Uterus (tissue), 4 donors: ENCODE measurements around the gene PDGFD. TPM values are rescaled to one million over a fixed set of nuclear protein-coding genes. Genes with fewer than 3 reads are reported as not detected.

Experiments used
- DNase-seq, 2 donors: peaks; one replicate each; pipeline ENCODE4 v3.0.0-alpha.2; 2019 to 2020
- H3K27ac ChIP-seq, 2 donors: fragments of 200-600 bp; sonication (generic); 1 replicate in 1 of 2; 2 replicates in 1 of 2; pipeline ENCODE4 v1.5.1; 2016 to 2018
- H3K27me3 ChIP-seq, 2 donors: fragments of 200-600 bp; sonication (generic); one replicate each; pipeline ENCODE4 v1.5.1; 2018 to 2019; ENCODE audit warnings: control low read depth in 1 of 2
- H3K36me3 ChIP-seq, 2 donors: fragments of 200-600 bp; sonication (generic); one replicate each; pipeline ENCODE4 v1.5.1; 2019; ENCODE audit warnings: control low read depth in 1 of 2
- H3K4me1 ChIP-seq, 2 donors: fragments of 200-600 bp; sonication (generic); one replicate each; pipeline ENCODE4 v1.5.1; 2018 to 2019; ENCODE audit warnings: control low read depth in 1 of 2
- H3K4me3 ChIP-seq, 2 donors: fragments of 200-600 bp; sonication (generic); 1 replicate in 1 of 2; 2 replicates in 1 of 2; pipeline ENCODE4 v1.5.1; 2018 to 2019; ENCODE audit warnings: mild to moderate bottlenecking in 1 of 2
- H3K9me3 ChIP-seq, 2 donors: fragments of 200-600 bp; sonication (generic); one replicate each; pipeline ENCODE4 v1.5.1; 2019; ENCODE audit warnings: control low read depth in 1 of 2
- CTCF ChIP-seq, 4 experiments: fragments of 200-600 bp in 2 of 4; fragments of 450-650 bp in 2 of 4; sonication (generic) in 2 of 4; IDR thresholded peaks; one replicate each; pipeline ENCODE4 v1.5.1; 2016 to 2019; ENCODE audit warnings: antibody characterized with exemption in 4 of 4, mild to moderate bottlenecking in 2 of 4, moderate library complexity in 1 of 4
- POLR2A ChIP-seq, 2 donors: fragments of 450-650 bp; IDR thresholded peaks; one replicate each; pipeline ENCODE4 v1.6.1; 2016; ENCODE audit warnings: antibody characterized with exemption in 2 of 2, mild to moderate bottlenecking in 1 of 2, moderate library complexity in 1 of 2
- intact Hi-C: fragments of 100-400 bp; cut with DNase I; formaldehyde crosslinking; loops from one replicate; pipeline ENCODE4 v1.15.1; 2023; ENCODE audit warnings: low total_unique reads
- total RNA-seq, 4 donors: library from RNA; depleted of rRNA in 3 of 4; stranded (reverse); fragments of >200 nt in 3 of 4; gene quantifications; one replicate each; pipeline versions ENCODE4 v1.1.0 to v1.2.4, GENCODE V29; 2014 to 2023
- donor health status: DM: yes; HTN: yes; CAD: no.

Gene PDGFD
- total RNA-seq, 4 donors from 2014 or later = 2.8 to 57.9 (median 23.9) TPM

- Histone ChIP-seq H3K27ac (no peak overlapping the region), H3K9me3 (no peaks in the 10 kb centered on the region), H3K4me1 (no peaks in the 10 kb centered on the region), H3K36me3 (no peaks in the 10 kb centered on the region), H3K27me3 (no peaks in the 10 kb centered on the region), H3K4me3 (no peak overlapping the region)
- no peak for DNase-seq
- intact Hi-C loops = no loop called here
- TF ChIP-seq CTCF (IDR thresholded peaks at IDR 0.05) (no peak), POLR2A (IDR thresholded peaks at IDR 0.05) (no peak)
These were observed 215.7 kb downstream of the PDGFD start for GRCh38 chr11:103948187-103948763.

- DNase-seq = no peak
- Histone ChIP-seq H3K9me3 (no peaks in the 10 kb centered on the region), H3K27me3 (no peaks in the 10 kb centered on the region), H3K36me3 (no peaks in the 10 kb centered on the region), H3K4me3 (no peak overlapping the region), H3K4me1 (no peaks in the 10 kb centered on the region), H3K27ac (no peak overlapping the region)
- no peak for TF ChIP-seq POLR2A (IDR thresholded peaks at IDR 0.05)
- intact Hi-C loops = no loop called here
These were observed 216.4 kb downstream of the PDGFD start for GRCh38 chr11:103947546-103947919.

GRCh38 chr11:103946793-103947545 lies 217.0 kb downstream of the PDGFD start:
- no peaks in the 10 kb centered on the region for H3K9me3 ChIP-seq
- no peak overlapping the region for H3K4me3 ChIP-seq
- H3K27me3 ChIP-seq = no peaks in the 10 kb centered on the region
- no peaks in the 10 kb centered on the region for H3K36me3 ChIP-seq
- TF ChIP-seq POLR2A (IDR thresholded peaks at IDR 0.05) (no peak), CTCF (IDR thresholded peaks at IDR 0.05) (no peak)
- H3K27ac ChIP-seq = no peak overlapping the region
- no peak for DNase-seq
- intact Hi-C loops = no loop called here
- H3K4me1 ChIP-seq = no peaks in the 10 kb centered on the region

GRCh38 chr11:103944251-103944940 lies 219.6 kb downstream of the PDGFD start:
- Histone ChIP-seq H3K36me3 (no peaks in the 10 kb centered on the region), H3K27ac (no peak overlapping the region), H3K9me3 (no peaks in the 10 kb centered on the region), H3K4me1 (no peaks in the 10 kb centered on the region), H3K27me3 (no peaks in the 10 kb centered on the region), H3K4me3 (no peak overlapping the region)
- DNase-seq = no peak
- intact Hi-C loops = no loop called here
- TF ChIP-seq POLR2A (IDR thresholded peaks at IDR 0.05) = no peak
- TF ChIP-seq CTCF (IDR thresholded peaks at IDR 0.05) = no peak

GRCh38 chr11:103942646-103943045 lies 221.3 kb downstream of the PDGFD start:
- Histone ChIP-seq H3K36me3 (no peaks in the 10 kb centered on the region), H3K9me3 (no peaks in the 10 kb centered on the region), H3K27ac (no peak overlapping the region), H3K4me1 (no peaks in the 10 kb centered on the region), H3K4me3 (no peak overlapping the region), H3K27me3 (no peaks in the 10 kb centered on the region)
- no peak for DNase-seq
- intact Hi-C loops = no loop called here
- no peak for TF ChIP-seq POLR2A (IDR thresholded peaks at IDR 0.05)
- TF ChIP-seq CTCF (IDR thresholded peaks at IDR 0.05) = no peak
